Measurements from ENCODE around the gene TEKTIP1. TPM values are rescaled to one million over a fixed set of nuclear protein-coding genes. Genes with fewer than 3 reads are reported as not detected.

TEKTIP1 gene
- total RNA-seq, 2 donors from 2014 or later, result 3.0 to 3.8 TPM

DNA sequence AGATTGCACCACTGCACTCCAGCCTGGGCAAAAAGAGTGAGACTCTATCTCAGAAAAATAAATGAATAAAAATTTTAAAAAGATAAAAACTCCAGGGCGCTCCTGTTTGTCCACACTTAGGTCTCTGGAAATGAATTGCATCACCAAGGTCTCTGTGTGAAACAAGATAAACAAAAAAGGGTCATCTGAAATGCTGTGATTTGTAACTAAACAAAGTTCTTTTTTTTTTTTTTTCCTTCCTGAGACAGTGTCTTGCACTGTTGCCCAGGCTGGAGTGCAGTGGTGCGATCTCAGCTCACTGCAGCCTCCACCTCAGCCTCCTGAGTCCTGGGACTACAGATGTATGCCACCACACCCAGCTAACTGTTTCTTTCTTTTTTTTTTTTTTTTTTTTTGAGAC lies 21.3 kb upstream of the TEKTIP1 start:
- ATAC-seq (no peak), DNase-seq (ENCODE audit: low spot score in 2 of 2) (no peak)
- H3K27ac Mint-ChIP-seq, result no peak overlapping the region
- H3K9me3 Mint-ChIP-seq, result no peaks in the 10 kb centered on the region
- no peaks in the 10 kb centered on the region for H3K36me3 Mint-ChIP-seq

GRCh38 chr19:3518255-3518654 lies 20.7 kb upstream of the TEKTIP1 start:
- no peaks in the 10 kb centered on the region for H3K9me3 Mint-ChIP-seq
- H3K36me3 Mint-ChIP-seq, result no peaks in the 10 kb centered on the region
- no peak overlapping the region for H3K27ac Mint-ChIP-seq

DNA sequence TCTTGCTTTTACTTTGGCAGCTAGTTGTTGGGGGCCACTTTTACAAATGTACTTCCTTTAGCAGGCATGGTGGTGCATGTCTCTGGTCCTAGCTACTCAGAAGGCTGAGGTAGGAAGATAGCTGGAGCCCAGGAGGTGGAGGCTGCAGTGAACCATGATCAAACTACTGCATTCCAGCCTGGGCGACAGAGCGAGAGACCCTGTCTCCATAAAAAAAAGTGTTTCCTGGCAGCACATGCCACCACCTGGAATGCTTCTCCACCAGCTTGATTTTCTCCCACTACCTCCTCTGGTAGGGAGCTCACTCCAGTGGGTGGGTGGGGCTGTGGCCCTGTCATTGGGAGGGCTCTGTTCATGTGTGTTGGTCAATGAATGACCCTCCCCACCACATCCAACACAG lies 20.3 kb upstream of the TEKTIP1 start:
- Mint-ChIP-seq H3K9me3 (no peaks in the 10 kb centered on the region), H3K27ac (no peak overlapping the region), H3K36me3 (no peaks in the 10 kb centered on the region)
- ATAC-seq (no peak), DNase-seq (ENCODE audit: low spot score in 2 of 2) (no peak)

More at GRCh38 chr19:3518255-3518654, 20.7 kb upstream of the TEKTIP1 start:
- no peak for ATAC-seq
- no peak for DNase-seq (ENCODE audit: low spot score in 2 of 2)

GRCh38 chr19:3519126-3519525 lies 19.8 kb upstream of the TEKTIP1 start:
- H3K27ac Mint-ChIP-seq, result no peak overlapping the region
- DNase-seq (ENCODE audit: low spot score in 2 of 2) (peak in 1 of 2 donors; percentile 54), ATAC-seq (no peak)
- no peaks in the 10 kb centered on the region for H3K36me3 Mint-ChIP-seq
- no peaks in the 10 kb centered on the region for H3K9me3 Mint-ChIP-seq

DNA sequence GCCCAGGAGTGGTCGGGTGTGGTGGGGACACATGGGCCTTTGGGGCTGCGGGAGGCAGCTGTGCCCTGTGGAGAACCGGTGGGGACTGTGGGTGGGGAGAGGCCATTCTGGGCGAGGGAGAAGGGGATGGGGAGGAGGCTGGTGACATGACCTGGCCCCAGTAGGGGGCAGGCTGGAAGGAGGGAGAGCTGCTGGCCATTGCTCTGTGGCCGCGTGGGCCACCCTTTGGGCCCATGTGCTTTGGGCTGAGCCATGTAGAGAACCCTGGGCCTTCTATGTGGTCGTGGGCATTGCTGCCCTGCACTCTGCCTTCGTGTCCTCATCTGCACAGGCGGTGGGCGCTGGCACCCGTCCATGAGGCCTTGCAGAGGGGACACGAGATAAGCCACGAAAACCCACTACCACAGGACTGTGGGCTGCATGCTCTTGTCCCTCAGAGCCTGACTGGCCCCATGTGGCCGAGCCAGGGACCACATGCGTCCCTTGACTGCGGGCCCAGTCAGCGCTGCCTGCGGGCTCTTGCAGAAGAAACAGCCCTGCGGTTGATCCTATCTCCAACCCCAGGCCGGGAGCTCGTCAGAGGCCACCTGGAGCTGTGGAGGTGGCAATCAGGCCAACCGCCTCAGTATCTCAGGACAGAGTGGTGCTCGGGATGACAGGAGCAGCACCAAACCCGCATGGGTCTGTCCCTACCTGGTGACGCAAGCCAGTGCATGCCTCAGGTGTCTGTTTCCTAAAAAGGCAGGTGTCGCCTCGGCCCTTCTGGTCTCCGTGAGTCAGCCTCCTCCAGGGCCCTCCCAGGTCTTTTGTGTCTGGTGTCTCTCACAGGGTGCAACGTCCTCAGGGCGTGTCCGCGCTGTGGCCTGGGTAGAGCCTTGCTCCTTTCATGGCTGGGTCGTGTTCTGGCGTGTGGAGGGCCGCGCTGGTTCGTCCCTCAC lies 18.5 kb upstream of the TEKTIP1 start:
- H3K36me3 Mint-ChIP-seq, result no peaks in the 10 kb centered on the region
- DNase-seq (ENCODE audit: low spot score in 2 of 2) (no peak), ATAC-seq (peak in 1 of 2 donors; percentile 12)
- H3K9me3 Mint-ChIP-seq, result no peaks in the 10 kb centered on the region
- peak overlapping the region in 1 of 2 donors; percentile 41 for H3K27ac Mint-ChIP-seq

DNA sequence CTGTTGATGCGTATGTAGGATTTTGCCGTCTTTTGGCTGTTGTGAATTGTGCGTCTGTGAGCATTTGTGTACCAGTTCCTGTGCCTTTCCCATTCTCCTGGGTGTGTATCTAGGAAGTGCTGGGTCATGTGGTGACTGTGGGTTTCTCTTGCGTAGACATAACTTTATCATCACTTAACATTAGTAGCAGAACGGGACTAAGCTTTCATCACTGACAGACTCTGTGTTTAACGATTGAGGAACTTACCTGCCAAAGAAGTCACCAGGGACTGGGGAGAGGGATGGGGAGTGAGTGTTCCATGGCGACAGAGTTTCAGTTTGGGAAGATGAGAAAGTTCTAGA lies 17.9 kb upstream of the TEKTIP1 start:
- ATAC-seq, result peak in 1 of 2 donors; percentile 23
- DNase-seq (ENCODE audit: low spot score in 2 of 2), result no peak

DNA sequence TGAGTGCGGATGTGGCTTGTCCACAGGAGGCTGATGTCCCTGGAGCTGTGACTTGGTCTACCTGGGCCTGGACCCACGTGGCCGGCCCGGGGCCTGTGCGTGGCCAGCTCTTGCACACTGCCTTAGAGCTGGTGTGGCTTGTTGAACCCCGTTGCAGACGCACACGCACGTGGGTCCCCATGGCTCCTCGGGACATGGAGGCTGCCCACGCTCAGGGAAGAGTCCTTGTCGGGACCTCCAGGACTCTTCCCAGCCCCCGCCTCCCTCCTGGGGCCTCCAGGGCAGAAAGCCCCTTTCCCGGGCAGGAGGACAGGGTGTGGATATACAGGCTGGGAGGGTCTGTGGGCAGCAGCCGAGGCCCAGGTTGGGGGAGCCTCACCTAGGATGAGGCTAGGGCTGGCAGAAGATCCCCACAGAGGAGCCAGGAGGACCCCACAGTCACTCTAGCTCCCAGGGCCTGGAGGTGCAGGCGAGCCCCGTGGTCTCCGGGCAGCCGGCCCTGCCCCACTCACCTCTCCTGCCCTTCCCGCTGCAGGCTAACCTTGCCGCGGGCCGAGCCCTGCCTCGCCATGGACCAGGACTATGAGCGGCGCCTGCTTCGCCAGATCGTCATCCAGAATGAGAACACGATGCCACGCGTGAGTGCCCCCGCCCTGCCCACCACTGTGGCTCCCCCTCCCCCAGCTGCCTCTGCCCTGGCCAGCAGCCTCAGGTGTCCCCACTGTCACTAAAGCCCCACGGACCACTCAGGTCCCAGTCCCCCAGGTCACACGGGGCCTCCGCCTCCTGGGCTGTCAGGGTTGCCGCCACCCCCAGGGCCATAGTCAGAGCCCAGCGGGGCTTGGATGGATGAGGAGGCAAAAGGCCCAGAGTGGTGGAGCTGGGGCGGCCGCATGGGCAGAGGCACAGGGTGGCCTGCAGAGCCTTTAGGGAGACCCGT lies 16.3 kb upstream of the TEKTIP1 start:
- no peak for DNase-seq (ENCODE audit: low spot score in 2 of 2)
- ATAC-seq, result no peak
- Mint-ChIP-seq H3K36me3 (no peaks in the 10 kb centered on the region), H3K27ac (no peak overlapping the region), H3K9me3 (no peaks in the 10 kb centered on the region)

More for the DNA sequence above, 17.9 kb upstream of the TEKTIP1 start:
- no peaks in the 10 kb centered on the region for H3K9me3 Mint-ChIP-seq
- H3K27ac Mint-ChIP-seq, result peak overlapping the region in 1 of 2 donors; percentile 41
- H3K36me3 Mint-ChIP-seq, result no peaks in the 10 kb centered on the region

GRCh38 chr19:3523361-3524077 lies 15.5 kb upstream of the TEKTIP1 start:
- Mint-ChIP-seq H3K9me3 (no peaks in the 10 kb centered on the region), H3K36me3 (no peaks in the 10 kb centered on the region), H3K27ac (no peak overlapping the region)
- DNase-seq (ENCODE audit: low spot score in 2 of 2) (no peak), ATAC-seq (no peak)

DNA sequence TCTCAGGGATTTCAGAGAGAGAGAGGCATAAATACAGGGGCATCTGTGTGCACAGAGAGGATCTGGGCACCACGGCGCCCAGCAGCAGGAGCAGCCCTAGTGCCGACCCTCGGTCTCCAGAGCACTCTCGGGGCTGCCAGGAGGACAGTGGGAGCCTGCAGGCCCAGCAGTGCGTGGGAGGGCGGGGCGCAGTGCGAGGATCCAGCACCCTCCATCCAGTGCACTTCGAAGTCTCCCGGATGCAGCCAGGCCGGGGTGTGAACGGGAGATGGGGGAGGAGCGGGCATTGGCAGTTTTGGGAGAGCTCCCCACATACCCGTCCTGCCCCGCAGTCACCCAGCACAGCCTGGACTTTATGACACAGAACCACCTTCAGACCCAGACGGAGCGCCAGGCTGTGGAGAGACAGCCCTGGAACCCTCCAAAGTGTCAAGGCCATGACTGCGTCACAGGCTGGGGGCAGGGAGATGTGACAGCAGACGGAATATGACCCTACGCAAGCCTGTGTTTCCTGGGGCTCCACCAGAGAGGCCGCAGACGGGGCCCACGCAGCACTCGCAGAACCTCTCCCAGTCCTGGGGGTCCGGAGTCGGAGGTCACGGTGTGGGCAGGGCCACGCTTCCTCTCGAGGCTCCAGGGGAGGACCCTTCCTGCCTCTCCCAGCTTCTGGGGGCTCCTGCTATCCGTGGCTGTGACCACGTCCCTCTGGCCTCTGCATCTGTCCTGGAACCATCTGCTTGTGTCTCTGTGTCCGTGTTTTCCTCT lies 14.7 kb upstream of the TEKTIP1 start:
- H3K27ac Mint-ChIP-seq, result no peak overlapping the region
- no peak for ATAC-seq
- H3K36me3 Mint-ChIP-seq, result no peaks in the 10 kb centered on the region
- H3K9me3 Mint-ChIP-seq, result no peaks in the 10 kb centered on the region
- DNase-seq (ENCODE audit: low spot score in 2 of 2), result no peak

- no peaks in the 10 kb centered on the region for H3K9me3 Mint-ChIP-seq
- ATAC-seq (no peak), DNase-seq (ENCODE audit: low spot score in 2 of 2) (no peak)
- no peak overlapping the region for H3K27ac Mint-ChIP-seq
- no peaks in the 10 kb centered on the region for H3K36me3 Mint-ChIP-seq
Observed at GRCh38 chr19:3524904-3525451, 14.0 kb upstream of the TEKTIP1 start.

- no peaks in the 10 kb centered on the region for H3K9me3 Mint-ChIP-seq
- no peaks in the 10 kb centered on the region for H3K36me3 Mint-ChIP-seq
- ATAC-seq (no peak), DNase-seq (ENCODE audit: low spot score in 2 of 2) (no peak)
- H3K27ac Mint-ChIP-seq, result no peak overlapping the region
Observed at GRCh38 chr19:3526507-3527237, 12.3 kb upstream of the TEKTIP1 start.

DNA sequence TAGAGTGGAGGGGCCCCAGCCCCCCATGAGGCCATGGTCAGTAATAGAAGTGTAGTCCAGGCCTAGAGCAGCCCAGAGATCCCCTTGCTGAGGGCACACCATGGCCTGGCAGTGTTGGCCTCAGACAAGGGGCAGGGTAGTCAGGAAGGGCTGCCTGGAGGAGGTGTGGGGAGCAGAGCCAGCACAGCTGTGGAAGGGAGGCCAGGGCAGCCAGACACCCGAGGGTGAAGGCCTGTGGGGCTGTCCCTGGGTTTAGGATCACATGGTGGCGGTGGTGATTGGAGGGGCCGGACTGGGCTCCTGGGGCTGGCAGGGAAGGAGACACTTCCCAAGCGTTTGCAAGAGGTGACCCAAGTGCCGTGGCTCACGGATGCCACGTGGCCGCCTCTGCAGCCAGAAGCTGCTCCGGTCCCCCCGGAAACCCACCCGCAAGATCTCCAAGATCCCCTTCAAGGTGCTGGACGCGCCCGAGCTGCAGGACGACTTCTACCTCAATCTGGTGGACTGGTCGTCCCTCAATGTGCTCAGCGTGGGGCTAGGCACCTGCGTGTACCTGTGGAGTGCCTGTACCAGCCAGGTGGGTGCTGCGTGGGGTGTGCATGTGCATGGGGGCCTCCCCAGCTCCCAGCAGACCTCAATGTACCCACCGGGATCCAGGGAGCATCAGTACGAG lies 11.6 kb upstream of the TEKTIP1 start:
- ATAC-seq, result no peak
- no peak overlapping the region for H3K27ac Mint-ChIP-seq

DNA sequence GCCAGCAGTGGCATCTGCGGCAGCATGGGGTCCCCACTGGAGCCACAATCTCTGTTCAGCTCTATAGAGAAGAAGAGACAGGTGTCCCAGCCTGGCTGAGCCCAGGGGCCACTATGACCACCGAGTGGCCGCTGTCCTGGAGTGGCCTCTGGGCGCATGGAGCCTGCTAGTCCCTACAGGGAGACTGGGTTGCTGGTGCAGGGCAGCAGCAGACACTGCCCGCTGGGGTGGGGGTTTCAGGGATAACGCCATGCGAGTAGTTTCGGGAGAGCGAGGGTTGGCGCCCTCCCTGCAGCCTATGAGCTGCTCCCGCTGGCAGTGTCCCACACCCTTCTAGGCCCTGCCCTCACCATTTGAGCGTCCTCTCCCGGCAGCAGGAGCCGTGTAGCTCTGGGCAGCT lies 10.9 kb upstream of the TEKTIP1 start:
- Mint-ChIP-seq H3K36me3 (no peaks in the 10 kb centered on the region), H3K9me3 (no peaks in the 10 kb centered on the region), H3K27ac (no peak overlapping the region)
- DNase-seq (ENCODE audit: low spot score in 2 of 2), result no peak
- no peak for ATAC-seq

More for the DNA sequence above, 11.6 kb upstream of the TEKTIP1 start:
- DNase-seq (ENCODE audit: low spot score in 2 of 2), result no peak
- no peaks in the 10 kb centered on the region for H3K9me3 Mint-ChIP-seq
- no peaks in the 10 kb centered on the region for H3K36me3 Mint-ChIP-seq

- Mint-ChIP-seq H3K9me3 (no peaks in the 10 kb centered on the region), H3K27ac (no peak overlapping the region), H3K36me3 (no peaks in the 10 kb centered on the region)
- ATAC-seq (no peak), DNase-seq (ENCODE audit: low spot score in 2 of 2) (no peak)
Observed at GRCh38 chr19:3528539-3529211, 10.3 kb upstream of the TEKTIP1 start.

Data from activated naive CD4-positive, alpha-beta T cell treated with anti-CD3 and anti-CD28 coated beads, Interleukin-2, amount 50 U/mL, for 72 hours (primary cell).